Skin epidermis (tissue), 12 donors: ENCODE results near the gene FGD3.

ENCODE experiments used
- H3K27ac ChIP-seq, 21 experiments: fragments of 200-600 bp; sonication (generic) in 11 of 21; one replicate each; pipeline ENCODE4 v1.5.0; 2020; ENCODE audit warnings: mild to moderate bottlenecking in 3 of 21, inconsistent platforms in 2 of 21, moderate library complexity in 2 of 21
- H3K4me3 ChIP-seq, 7 experiments: fragments of 200-600 bp; sonication (generic) in 2 of 7; one replicate each; pipeline ENCODE4 v1.5.0; 2020; ENCODE audit warnings: inconsistent platforms in 2 of 7, mild to moderate bottlenecking in 2 of 7, moderate library complexity in 1 of 7

Gene FGD3

DNA sequence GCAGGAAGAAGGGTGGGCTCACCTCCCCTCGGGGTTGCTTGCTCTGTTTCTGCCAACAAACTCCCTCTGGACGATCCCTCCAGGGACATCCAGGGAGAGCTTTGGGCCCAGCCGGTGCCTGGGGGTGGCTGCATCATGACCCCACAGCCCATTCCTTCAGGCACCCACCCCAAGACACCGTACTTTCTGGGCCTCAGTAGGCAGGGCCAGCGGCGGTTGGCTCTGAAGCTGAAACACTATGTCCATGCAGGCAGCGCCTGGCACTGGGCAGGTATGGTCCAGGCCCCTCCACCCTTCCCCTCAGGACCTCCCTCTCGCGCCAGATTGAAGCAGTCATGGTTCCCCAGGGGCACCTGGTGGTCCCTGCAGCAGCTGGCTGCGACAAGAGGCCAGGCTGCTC, 92.7 kb downstream of the FGD3 start:
- H3K4me3 ChIP-seq, result no peak overlapping the region
- H3K27ac ChIP-seq, result no peak overlapping the region

DNA sequence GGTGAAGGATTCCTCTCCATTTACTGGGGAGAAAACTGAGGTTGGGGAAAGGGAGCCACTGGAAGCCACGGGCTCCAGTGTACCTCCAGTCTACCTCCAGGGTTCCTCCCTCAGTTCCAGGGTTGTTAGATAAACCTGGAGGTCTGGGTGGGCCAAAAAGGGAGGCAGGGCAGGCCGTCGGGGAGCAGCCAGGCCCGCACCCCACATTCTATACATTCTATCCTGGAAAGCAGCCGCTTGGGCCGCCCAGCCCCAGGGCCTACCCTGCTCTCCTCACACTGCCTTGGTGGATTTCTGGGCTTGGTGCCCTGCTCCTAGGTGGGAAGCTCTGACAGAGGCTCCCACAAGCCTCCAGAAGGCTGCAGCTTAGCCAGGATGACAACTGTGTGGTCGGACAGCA, 93.1 kb downstream of the FGD3 start:
- no peak overlapping the region for H3K4me3 ChIP-seq
- H3K27ac ChIP-seq, result no peak overlapping the region

DNA sequence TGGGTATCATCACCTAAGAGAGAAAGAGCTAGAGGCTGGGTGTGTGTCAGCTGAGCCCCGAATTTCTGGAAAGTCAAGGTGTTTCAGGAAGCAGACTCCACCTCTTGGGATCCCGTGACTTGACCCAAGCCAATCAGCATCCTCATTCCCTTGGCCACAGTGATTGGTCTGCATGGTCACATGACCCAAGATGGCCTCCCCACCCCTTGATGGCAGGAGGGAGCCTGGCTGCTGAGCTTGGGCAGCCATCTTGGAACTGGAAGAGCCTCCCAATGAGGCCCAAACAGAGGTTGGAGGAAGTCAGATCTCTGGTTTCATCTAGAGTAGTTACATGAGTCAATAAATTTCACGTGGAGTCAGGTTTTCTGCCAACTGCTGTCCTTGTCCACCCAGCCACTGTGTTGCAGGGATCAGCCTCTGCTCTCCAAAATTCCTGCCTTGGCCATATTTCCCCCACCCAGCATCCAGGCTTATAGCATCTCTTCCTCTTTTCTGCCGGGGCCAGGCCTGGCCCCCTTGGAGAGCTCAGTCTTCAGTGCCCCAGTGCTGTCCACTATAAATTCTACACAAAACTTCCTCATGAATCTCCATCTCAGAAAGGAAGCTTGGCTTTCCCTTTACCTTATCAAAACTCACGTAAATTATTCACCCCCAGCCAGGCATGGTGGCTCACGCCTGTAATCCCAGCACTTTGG, 93.9 kb downstream of the FGD3 start:
- H3K4me3 ChIP-seq, result no peak overlapping the region
- no peak overlapping the region for H3K27ac ChIP-seq

DNA sequence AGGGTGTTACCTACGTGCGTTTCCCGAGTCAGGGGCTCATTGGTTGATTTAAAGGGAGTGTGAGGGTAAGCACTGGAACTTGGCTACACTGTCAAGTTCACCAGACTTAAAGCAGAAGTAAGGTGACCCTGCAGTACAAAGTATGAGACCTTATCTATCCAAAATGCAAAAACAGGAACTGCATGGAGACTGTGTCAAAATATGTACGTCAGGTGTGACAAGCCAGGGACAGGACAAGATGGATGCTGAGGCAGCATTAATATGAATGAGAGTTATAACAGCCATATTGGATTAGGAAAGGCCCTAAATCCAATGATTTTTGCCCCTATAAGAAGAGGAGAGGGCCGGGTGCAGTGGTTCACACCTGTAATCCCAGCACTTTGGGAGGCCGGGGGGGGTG, 95.8 kb downstream of the FGD3 start:
- Histone ChIP-seq H3K27ac (no peak overlapping the region), H3K4me3 (no peak overlapping the region)

DNA sequence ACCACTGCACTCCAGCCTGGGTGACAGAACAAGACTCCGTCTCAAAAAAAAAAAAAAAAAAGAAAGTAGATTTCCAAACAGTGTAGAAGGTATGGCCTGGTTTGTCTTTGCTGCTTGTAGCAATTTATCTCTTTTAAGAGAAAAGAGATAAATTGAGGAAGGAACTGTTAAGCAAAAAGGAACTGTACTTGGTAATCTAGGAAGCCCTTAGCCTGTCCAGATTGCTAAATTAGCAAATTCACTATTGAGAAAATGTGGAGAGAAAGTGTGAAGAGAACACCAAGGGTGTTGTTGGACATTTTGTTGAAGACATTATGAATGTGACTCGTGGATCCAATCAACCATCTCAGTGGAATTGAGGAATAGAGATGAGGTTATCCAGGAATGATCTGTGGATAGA, 98.2 kb downstream of the FGD3 start:
- Histone ChIP-seq H3K27ac (no peak overlapping the region), H3K4me3 (no peak overlapping the region)

DNA sequence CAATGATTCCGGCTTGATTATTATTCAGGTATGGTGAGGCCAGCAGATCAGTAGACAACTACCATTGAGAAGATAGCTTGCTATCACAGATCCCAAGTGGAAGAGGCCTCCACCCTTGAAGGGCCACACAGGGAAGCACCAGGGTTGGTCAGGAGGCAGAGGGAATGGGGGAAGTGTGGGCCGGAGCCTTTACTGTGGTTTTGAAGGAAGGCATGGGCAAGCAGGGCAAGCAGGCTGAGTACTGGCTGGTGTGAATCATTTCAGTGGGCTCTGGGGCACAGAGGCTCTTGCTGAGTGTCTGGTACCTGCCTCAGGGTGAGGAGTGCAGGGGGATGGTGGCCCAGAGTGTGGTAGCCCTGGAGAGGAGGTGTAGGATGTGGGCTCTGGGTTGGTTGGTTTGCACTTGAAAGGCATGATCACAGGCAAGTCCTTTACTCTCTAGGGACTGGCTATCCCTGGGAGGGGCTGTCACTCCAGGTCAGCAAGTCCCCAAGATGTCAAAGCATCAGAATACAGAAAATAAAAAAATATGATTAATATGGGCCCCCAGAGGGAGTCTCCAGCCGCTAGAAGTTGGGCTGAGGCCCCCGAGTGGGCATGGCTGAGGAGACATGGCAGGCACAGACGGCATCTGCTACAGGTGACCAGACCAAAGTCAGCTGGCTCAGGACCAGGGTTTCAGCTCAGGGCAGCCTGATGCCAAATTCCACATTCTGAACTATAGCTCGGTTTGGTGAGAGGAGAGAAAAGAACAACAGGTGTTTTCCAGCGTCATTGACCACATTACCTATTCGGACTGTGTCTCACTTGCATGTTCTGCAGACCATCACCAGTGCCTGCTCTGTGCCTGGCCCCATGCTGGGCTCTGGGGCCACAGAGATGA, 101.5 kb downstream of the FGD3 start:
- Histone ChIP-seq H3K27ac (no peak overlapping the region), H3K4me3 (no peak overlapping the region)

DNA sequence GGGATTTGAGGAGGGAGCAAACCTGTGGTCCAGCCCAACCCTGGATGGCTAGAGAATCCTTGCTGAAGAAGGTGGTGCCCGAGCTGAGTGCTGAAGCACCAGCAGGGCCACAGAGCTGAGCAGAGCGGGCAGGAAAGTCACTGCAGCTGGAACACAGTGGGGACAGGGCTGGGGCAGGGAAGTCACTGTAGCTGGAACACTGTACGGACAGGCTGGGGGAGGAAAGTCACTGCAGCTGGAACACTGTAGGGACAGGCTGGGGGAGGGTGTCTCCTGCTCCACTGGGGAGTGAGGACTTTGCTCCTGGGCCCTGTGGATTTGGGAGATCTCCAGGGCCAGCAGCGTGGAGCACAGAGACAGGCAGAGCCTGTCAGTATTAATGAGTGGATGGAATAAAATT, 102.2 kb downstream of the FGD3 start:
- no peak overlapping the region for H3K4me3 ChIP-seq
- H3K27ac ChIP-seq, result no peak overlapping the region

DNA sequence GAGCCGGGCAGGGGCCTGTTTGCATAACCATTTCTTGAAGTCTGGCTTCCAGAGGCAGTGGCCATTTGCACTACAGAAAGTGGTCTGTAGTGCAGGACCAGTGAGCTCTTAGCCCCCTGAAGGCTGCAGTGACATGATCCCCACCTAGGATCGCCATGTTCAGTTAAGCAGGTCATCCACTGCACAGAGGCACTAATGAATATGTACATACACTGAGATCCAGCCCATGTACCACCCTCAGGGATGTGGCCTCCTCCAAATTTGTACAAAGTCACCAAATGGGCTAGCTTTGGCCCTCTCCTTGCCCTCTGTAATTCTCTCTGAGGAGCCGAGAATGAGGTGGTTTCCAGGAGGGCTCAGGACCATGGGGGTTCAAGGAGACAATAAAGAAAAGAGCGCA, 102.9 kb downstream of the FGD3 start:
- Histone ChIP-seq H3K27ac (no peak overlapping the region), H3K4me3 (no peak overlapping the region)

DNA sequence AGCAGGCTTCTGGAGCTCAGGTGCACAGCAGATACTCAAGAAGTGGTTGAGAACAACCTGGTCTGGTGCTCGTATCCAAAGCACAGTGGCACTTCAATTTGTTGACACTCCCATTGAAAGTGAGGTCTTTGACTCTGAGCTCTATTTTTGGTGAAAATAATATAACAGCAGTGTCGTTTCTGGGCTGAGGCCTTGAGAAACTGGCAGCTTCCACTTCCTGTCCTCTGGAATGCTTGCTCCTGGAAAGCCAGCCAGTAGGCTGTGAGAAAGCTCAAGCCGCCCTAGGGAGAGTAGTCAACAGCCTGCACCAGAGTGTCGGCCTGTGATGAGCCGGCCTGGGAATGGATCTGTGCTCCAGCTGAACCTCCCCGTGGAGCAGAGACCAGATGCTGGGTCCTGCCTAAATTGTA, 104.4 kb downstream of the FGD3 start:
- Histone ChIP-seq H3K4me3 (no peak overlapping the region), H3K27ac (peak overlapping the region in 1 of 21 experiments; percentile 11)

DNA sequence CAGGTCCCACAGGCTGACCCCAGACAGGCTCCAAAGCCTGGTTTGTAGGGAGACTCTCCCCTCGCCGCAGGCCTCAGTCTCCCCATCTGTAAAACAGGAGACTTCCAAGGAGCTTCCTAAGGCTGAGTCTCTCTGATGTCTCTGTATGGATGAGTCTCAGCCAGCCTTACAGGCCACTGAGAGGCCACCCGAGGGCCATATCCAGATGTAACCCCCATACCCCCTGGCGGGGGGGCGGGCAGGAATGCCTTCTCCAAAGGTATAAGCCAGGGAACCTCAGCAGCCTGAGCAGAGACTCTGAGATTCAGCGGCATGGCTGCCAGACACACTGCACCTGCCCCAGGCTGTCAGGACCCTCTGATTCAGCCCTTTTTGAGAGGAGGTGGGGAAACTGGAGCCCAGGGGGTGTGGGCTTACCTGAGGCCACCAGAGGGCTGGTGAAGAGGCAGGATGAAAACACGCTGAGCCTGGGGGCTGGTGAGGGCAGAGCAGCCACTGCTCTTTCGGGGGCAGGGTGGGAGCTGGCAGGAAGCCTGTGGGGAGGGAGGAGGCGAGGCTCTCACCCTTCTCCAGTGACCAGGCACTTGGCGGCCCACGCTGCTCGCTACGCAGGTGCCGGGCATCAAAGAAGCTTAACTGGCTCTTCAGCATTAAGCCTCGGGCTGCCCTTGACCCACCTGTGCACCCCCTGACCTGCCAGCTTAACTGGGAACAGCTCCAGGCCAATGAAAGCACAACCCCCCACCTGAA, 105.6 kb downstream of the FGD3 start:
- H3K27ac ChIP-seq, result no peak overlapping the region
- no peak overlapping the region for H3K4me3 ChIP-seq

DNA sequence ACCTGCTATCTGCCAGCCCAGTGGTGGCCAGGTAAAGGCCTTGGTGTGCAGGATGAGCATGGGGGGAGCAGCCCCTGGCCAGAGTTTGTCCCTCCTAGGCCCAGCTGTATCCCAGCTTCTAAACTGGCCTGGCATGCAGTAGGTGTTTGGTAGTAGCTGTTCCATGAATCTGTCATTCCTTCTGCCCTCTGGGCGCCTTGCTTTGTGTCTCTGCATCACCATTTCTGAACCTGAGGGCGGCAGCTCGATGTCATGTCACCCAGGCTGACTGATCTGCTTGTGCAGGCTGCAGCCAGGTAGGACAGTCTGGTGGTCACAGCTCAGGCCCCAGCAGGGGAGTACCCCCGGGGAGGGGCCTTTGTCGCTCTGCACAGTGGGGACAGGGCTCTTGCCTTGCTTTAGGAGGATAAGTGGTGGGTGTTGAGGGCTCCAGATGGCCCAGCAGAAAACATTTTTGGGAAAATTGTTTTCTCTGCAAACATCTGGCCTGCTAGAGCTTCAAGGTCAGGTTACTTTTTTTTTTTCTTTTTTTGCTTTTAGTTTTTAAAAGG, 106.5 kb downstream of the FGD3 start:
- Histone ChIP-seq H3K4me3 (no peak overlapping the region), H3K27ac (no peak overlapping the region)

DNA sequence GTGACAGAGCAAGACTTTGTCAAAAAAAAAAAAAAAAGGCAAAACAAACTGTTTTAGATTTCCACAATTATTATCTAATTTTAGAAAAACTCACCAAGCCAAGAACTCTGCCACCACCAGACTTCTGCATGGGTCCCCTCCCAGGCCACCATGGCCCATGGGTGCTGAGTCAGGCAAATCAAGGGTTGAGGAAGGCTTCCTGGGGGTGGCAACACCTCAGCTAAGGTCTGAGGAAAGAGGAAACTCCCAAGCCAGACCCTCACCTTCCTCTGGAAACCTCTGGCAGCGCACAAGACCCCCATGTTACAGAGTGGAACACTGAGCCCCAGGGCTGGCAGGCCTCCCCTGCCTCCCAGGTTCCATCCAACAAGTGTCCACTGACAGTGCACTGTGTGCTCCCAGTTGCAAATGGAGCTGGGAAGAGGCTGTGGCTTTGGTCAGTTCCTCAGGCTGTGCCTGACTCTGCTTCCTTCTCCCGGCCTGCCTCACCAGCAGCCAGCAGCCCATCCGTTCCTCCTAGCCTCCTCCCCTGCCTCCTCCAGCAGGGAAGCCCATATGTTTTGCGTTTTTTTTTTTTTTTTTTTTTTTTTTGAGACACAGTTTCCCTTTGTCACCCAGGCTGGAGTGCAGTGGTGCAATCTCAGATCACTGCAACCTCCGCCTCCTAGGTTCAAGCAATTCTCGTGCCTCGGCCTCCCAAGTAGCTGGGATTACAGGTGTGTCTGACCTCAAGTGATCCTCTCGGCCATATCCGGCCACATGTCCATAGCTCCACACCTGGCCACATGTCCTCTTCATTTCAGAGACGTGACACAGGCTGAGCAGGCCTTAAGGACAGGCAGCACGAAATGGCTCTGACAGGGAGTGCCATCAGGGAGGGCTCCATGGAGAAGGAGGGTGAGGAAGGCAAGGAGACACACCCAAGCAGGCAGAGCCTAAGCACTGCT, 107.7 kb downstream of the FGD3 start:
- Histone ChIP-seq H3K27ac (no peak overlapping the region), H3K4me3 (no peak overlapping the region)

DNA sequence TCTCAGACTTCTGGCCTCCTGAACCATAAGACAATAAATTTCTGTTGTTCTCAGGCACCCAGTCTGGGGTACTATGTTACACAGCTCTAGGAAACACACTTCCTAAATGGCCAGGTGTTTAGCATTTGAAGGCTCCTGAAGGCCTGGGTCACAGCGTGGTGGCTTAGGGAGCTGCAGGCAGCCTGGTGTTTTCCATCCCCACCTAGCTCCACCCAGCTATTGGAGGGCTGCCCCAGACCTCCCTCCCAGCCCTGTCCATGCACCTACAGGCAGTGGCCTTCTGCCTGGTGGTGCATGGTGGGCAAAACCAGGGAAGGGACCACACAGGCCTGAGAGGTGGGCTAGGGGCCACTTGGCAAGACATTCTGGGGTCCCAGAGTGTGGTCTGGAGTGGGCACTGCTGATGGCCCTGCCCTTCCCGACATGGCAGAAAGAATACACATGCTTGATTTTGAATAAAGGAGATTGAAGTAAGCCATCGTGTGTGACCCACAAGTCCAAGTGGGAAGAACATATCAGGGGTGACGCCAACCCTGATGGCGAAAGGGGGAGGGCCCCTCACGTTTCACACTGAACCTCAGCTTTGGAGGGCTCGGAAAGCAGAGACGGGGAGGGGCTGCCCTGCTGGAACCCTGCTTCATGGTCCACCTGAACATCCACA, 109.8 kb downstream of the FGD3 start:
- H3K27ac ChIP-seq, result peak overlapping the region in 4 of 21 experiments; percentile 23 to 89 (median 46)
- H3K4me3 ChIP-seq, result no peak overlapping the region

DNA sequence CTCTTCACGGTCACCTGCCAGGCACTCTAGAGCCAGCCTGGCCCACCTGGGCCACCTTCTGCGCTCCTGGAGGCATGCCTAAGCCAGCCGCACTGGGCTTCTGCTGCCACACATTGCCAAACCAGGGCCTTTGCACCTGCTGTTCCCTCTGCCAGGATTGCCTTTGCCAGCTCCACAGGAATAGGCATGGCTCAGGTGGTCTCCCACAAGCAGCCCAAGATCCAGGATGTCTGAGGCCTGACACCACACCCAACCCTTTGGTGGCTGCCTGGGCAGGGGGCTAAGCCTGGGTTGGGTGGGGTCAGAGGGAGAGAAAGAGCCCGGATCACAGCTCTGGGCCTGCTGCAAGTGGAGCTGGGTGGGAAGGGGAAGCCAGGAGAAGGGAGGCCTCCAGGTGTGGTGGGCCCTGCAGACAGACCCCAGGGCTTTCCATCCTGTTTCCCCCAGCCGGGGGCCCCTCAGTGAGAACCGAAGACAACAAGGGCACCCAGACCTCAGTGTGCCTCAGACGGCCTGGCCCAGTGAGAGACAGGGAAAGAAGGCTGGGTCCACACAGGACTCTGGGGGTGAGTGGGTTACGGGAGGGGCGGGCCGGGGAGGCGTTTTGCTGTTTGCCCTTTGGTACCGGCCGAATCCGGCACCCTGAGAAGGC, 110.5 kb downstream of the FGD3 start:
- peak overlapping the region in 1 of 7 experiments; percentile 50 for H3K4me3 ChIP-seq
- peak overlapping the region in 11 of 21 experiments; percentile 23 to 90 (median 67) for H3K27ac ChIP-seq

DNA sequence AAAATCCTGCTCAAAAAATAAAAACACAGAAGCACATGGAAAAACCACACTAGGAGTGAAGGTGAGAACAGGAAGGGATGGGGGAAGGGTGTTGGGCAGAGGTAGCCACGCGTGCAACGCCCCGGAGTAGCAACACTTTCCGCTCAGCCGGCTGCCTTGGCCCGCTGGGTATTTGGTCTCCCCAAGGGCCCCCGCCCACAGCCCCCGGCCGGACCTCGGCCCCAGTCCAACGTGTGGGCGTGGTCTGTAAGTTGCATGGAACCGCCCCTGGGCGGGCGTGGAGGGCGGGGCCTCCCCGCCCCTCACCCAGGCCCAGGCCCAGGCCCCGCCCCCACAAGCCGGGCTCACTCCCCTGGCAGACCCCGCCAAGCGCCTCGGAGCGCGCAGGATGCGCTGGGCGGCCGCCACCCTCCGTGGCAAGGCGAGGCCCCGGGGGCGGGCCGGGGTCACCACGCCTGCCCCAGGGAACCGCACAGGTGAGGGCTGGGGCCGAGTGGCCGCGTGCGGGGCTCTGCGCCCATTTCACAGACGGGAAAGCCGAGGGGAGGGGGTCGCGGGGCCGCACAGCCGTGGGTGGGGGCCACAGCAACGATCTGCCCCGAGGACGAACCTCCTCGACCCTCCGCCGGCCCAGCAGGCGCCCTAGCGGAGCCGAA, 111.2 kb downstream of the FGD3 start, which contains the start of gene SUSD3:
SUSD3 (plus strand) TSS at position 347 of the 656 bp plus-strand sequence; CDS start at position 389, 42 bp downstream.
- peak within 1 kb of the TSS; percentile 33 to 54 (median 44) for H3K4me3 ChIP-seq
- peak within 1 kb of the TSS in 19 of 21 experiments; percentile 1 to 90 (median 64) for H3K27ac ChIP-seq

DNA sequence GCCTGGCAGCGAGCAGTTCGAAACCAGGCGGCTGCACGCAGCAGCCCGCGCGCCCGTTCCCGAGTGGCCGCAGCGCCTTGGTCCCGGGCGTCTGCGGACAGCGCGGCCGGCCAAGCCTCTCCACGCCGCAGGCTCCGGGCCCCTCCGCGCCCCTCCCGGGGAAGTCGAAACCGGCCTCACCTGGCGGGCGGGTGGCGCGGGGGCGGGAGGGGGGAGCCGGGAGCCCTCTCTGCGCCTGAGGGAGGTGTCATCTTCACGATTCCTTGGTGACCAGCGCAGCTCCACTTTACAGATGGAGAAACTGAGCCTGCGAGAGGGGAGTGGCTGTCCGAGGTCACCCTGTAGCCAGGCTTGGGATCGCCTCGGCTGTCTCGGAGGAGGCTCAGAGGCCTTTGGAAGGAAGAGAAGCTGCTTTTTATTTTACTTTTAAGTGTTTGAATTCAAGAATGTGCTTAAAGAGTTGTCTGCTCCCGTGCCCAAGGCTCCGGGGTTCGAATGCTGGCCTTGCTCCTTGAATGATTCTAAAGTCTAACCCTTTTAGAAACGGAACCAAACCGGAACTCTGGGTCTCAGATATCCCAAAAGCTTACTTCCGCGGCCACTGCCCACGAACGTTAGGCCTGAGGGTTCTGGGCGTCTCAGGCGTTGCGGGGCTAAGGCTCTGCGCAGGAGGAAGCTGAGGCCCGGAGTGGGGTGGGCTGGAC, 111.8 kb downstream of the FGD3 start:
- peak overlapping the region; percentile 33 to 54 (median 44) for H3K4me3 ChIP-seq
- H3K27ac ChIP-seq, result peak overlapping the region in 19 of 21 experiments; percentile 1 to 90 (median 64)
